SIG-M5 treated with dmso at 0.1 percent for 504 hours (cell line): ENCODE measurements around the gene ACAD8.
"Not testable (repeated sequence)": the region's sequence is repeated elsewhere in the genome, so short reads cannot be mapped to it uniquely, and the experiment has no call there.

ENCODE experiments used
- DNase-seq: peaks from one replicate; lab custom pipeline; 2025; ENCODE audit not compliant: unreplicated experiment; lab: John Stamatoyannopoulos, UW

The ACAD8 gene

GRCh38 chr11:134238956-134239355 lies 14.4 kb upstream of the ACAD8 start:
- no peak for DNase-seq

DNA sequence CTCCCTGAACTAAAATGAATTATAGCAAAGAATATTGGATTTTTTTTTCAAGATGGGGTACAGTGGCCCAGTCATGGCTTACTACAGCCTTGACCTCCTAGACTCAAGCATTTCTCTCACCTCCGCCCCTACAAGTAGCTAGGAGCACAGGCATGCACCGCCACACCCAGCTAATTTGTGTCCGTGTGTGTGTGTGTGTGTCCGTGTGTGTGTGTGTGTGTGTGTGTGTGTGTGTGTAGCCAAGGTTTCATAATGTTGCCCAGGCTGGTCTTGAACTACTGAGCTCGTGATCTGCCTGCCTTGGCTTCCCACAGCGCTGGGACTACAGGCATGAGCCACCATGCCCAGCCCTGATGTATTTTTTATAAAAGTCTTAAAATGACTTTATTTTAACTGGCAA lies 12.8 kb upstream of the ACAD8 start:
- DNase-seq: no peak

DNA sequence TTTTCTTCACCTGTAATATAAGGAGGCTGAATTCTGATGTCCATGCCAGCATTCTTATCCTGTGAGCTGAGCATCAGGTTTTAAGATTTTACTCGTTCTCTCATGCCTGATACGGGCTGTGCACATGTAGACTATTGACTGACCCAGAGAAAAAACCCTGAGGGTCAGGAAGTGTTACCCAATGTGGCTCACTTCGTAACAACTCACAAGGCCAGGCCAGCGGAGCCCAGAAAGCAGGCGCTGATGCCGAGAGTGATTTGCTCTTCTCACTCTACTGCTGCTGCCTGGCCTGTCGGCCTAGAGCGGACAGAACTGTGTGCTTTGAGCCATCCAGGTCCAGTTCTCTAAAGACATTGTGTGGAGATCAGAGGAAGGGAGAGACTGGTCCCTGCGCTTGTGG lies 11.0 kb upstream of the ACAD8 start:
- DNase-seq: no peak

GRCh38 chr11:134243913-134244312 lies 9.5 kb upstream of the ACAD8 start:
- DNase-seq: no peak

DNA sequence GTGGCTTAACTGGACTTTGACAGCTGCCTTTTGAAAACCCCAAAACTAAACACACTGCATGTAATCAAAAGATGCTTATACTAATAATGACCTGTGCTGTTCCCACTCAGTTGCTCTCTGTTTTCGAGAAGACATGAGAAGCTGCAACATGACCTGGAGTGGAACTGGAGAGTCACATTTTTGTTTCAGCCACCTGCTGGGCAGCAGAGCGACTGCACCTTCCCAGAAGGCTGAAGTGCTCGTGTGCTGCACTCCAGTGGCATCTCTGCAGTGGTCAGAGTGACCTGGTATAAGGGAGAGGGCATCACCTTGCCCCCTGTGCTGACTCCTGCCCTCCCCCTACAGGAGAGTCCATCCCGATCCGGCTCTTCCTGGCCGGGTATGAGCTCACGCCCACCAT lies 8.8 kb upstream of the ACAD8 start:
- peak; percentile 7 for DNase-seq

- no peak for DNase-seq
Measured at GRCh38 chr11:134245434-134245833, 7.9 kb upstream of the ACAD8 start.

DNA sequence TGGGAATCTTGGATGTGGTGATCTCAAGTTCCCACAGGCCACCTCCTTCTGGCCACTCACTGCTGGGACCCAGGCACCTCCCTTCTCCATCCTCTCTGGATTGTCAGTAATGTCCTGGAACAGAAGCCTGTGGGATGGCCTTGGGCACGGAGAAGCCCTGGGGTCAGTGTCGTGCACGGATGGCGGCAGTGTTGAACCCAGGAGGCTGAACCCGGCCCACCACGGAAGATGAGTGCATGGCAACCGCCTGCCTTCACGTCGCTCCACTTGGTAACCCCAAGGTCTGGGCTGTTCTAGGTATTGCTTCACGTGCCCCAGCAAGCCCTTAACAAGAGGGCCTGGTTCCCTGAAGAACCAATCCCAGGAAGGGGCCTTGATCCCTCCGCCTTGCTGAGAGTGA lies 7.3 kb upstream of the ACAD8 start:
- no peak for DNase-seq

DNA sequence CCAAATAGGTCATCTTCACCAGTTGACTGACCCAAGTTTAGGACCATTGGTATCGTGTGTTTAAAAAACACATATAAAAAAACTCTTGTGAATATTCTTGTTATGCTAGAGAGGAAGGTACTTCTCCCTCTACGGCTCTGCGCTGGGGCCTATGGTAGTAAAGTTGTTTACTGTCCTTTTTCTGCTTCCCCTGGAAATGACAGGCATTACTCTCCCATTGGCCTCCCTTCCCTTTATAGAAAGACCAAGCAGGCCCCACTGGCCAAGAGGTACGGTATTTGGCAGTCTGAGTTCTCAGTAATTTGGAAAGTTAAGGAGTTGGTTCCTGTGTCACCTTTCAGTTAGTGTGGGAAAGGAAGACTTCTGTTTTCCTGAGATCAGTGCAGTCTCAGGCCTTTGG lies 6.7 kb upstream of the ACAD8 start:
- no peak for DNase-seq

DNA sequence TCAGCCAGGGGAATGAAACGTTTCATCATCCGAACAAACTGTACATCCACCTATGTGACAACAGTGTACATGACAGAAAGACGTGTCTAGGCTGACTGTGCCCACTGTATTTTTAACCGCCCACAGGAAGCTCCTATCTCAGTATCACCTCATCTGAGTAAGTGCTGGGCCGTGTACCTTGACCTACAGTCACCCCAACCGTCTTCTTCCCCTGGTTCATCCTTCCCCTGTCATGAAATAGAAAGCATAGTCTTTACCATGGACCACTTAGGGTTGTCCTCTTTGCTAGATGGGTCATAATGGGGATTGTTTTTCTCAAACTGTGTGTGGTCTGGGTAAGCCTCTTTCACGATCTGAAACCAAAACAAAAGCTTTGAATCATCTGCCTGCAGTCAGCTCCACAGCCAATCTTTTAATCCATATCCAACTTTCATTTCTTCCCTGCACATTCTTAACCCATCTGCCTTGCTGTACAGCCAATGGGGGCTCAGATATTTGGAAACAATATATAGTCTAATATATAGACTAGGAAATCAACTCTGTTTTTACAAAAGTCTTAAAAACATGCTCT lies 4.4 kb upstream of the ACAD8 start:
- DNase-seq: no peak

- DNase-seq: no peak
Measured at GRCh38 chr11:134250246-134250645, 3.1 kb upstream of the ACAD8 start.

GRCh38 chr11:134250675-134251074 lies 2.7 kb upstream of the ACAD8 start:
- DNase-seq: no peak

DNA sequence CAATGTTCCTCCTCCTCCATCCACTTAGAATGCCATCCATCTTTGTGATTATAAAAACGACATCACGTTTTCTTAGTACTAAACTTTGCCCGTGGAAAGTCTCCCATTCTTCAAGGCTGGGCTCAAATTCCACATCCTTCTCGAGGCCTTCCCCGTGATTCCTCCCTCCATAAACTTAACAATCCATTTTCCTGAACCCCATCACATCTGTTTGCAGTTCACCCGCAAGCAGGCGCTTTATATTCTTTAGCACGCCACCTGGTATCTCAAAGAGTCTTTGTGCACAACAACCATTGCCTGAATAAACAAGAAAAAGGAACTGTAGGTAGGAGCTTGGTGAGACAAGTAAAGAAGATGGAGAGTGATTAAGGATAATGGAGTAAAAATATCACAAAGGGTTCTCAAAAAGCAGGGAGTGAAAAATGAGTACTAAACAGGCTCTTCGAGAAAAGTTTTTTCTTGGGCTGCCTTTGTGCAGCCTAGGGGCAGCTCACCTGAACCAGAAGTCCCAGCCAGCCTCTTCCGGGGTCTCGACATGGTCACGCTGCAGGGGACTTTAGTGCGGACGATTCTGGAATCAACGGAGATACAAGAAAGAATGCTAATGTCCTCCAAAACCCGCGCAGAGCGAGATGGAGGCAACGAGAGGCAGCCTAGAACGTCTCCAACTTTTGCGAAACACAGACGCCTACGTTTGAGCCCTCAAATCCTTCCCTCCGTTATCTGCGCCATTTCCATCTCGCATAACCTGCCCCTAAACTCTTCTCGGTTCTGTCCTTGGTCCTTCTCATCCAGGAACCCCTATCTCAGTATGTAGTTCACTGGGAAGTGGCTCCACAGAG lies 801 bp upstream of the ACAD8 start:
- DNase-seq: peak; percentile 58

DNA sequence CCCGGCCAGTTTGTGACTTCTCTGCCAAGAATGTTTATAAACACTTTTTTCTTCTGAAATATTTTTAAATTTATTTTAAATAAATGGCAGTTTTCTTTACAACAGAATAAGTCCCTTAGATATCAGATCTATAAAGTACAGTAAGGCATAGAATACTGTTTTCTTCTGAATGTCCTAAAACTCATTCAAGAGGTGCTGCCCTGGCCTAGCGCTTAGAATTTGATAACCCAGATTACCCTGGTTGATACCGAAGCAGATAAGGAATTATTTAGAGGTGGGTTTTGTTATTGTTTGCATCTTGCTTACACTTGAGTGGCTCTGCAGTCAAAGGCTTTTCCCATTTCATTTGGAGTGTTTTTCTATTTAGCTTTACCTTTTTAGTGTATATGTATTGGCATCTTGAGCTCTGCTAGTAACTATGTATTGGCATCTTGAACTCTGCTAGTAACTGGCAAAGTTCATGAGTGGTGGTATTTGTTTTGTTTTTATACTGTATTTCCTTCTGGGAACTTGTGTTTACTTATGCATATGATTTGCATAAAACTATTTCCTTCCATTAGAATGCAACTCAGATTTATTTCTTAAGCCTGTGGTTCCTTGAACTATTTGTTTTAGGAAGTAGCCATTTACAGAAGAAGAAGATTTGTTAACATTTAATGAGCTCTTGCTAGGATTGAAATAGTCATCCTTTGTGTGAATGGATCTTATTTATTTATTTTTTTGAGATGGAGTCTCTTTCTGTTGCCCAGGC lies 1.2 kb downstream of the ACAD8 start:
- no peak for DNase-seq

DNA sequence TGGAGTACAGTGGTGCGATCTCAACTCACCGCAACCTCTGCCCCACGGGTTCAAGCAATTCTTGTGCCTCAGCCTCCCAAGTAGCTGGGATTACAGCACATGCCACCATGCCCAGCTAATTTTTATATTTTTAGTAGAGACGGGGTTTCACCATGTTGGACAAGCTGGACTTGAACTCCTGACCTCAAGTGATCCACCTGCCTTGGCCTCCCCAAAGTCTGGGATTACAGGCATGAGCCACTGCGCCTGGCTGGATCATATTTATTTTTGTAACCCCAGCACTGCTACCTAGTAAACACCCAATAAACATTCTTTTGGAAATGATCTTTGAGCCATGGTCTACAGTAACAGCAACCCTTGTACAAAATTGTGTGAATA lies 1.8 kb downstream of the ACAD8 start:
- DNase-seq: not testable (repeated sequence)

DNA sequence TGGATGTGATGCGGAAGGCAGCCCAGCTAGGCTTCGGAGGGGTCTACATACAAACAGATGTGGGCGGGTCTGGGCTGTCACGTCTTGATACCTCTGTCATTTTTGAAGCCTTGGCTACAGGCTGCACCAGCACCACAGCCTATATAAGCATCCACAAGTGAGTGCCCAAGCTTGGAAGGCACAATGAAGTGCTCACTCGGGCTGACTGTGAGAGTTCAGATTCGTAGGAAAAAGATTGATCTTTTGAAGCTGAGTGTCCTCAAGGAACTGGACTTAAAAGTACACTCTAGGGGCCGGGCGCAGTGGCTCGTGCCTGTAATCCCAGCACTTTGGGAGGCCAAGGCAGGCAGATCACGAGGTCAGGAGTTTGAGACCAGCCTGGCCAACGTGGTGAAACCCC lies 3.7 kb downstream of the ACAD8 start:
- no peak for DNase-seq

DNA sequence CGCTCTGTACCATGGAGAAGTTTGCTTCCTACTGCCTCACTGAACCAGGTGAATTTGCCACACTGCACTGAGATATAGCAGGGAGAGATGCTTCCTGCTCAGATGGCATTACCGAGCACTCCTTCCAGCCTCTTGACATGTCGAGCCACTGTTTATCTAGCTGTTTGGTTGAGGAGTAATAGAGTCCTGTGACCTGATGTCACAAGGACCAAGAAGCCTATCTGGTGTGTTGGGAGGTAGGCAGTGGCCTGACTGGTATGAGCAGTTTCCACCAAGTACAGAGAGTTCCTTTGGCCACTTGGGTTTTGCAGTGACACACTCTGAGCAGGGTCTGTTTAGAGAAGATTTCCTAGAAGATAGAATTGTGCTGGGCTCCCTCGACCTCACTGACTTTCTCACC lies 5.2 kb downstream of the ACAD8 start:
- DNase-seq: no peak

GRCh38 chr11:134260503-134260902 lies 7.1 kb downstream of the ACAD8 start:
- DNase-seq: peak; percentile 69

- DNase-seq: no peak
Measured at GRCh38 chr11:134260983-134261382, 7.6 kb downstream of the ACAD8 start.

- peak; percentile 6 for DNase-seq
Measured at GRCh38 chr11:134261626-134262488, 8.5 kb downstream of the ACAD8 start.

- no peak for DNase-seq
Measured at GRCh38 chr11:134264966-134265764, 11.8 kb downstream of the ACAD8 start.
